Activated T-cell treated with anti-CD3 and anti-CD28 coated beads for 24 hours (primary cell): ENCODE data around the gene BDH2.

Experiments used
- DNase-seq: peaks from one replicate; pipeline ENCODE4 v3.0.0-alpha.2; 2020; ENCODE audit warnings: low read depth

BDH2 gene

DNA sequence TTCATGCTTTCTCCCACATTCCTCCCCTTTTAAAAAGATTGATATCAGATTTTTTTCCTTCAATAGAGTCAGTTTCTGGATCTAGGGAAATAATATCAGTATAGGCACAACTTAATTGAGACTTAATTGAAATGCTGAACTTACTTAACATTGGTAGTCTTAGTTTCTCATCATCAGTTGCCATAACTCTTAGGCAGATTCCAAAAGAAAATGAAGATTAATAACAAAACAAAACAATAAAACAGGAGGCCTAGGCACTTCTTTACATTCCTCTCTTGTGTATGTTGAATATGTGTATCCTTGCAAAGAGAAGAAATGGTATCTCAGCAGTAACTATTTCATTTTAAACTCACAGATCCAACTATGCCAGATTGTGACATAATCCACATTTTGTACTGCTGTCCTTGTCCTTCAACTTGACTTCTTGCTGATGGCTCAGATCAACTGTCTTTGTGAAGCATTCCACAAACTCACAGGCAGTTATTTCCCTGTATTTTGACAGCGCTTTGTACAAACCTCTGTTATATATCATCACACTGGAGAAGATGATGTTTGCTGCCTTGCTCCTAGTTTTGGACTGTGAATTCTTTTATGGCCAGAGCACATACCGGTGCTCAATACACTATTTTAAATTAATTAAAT lies 14.0 kb downstream of the BDH2 start:
- DNase-seq, result no peak

DNA sequence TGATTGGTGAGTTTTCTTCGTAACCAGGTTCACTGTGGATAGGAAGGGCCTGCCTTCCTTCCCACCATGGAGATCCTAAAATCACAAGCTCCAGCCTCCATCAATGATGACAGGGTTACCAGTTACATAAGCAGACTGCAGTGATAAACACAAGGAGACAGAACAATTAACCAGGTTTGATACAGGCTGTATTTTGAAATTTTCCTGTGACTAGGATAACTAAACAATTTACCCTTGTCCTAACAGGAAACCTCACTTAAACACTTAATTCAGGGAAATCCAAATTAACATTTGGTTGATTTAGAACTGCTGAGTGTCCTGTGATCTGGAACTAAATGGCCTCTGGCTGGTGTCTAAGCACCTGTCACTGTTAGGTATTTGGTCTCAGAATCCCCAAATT lies 20.0 kb downstream of the BDH2 start:
- DNase-seq, result no peak

GRCh38 chr4:103076747-103077347 lies 22.8 kb downstream of the BDH2 start, which contains the start of gene SLC9B2:
SLC9B2 (minus strand) TSS chr4:103076761; CDS start chr4:103067550, 9,211 bp downstream.
- DNase-seq, result peak; percentile 43

DNA sequence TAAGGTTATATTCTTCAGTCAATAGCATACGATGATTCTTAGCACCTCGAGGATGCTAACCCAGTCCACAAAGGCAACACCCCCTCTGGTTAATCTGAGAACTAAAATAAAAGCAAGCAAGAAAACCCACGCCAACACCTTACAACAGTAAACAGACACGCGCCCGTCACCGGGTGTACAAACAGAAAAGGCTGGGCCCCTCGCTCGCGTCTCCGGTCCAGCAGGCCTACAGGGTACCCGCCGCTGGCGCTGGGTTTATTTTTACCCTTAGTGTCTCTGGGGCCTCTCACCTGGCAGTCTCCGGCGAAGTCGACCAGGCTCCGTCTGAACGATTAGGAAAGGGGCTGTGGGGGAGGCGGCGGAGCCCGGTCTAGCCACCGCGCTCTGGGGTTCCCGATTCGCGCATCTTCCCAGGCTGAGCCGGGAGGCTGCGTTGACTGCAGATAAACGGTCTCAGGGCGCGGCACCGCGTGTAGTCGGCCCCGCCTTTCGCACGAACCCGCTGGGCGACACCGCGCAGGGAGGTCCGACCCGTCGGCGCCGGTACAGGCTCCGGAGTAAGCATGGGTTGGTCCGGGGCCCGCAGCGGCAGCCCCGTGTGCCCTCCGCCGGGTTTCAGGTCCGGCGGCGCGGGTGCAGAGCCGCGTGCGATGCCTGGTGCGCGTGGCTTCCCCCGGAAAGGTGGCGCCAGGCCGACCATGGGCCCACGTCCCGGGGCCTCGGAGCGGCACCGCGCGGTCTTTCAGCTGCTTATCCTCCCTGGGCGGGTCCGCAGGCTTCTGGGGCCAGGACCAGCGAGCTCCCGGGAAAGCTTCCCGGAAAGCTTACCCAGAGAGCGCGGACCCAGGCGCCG lies 23.5 kb downstream of the BDH2 start:
- peak; percentile 42 for DNase-seq

DNA sequence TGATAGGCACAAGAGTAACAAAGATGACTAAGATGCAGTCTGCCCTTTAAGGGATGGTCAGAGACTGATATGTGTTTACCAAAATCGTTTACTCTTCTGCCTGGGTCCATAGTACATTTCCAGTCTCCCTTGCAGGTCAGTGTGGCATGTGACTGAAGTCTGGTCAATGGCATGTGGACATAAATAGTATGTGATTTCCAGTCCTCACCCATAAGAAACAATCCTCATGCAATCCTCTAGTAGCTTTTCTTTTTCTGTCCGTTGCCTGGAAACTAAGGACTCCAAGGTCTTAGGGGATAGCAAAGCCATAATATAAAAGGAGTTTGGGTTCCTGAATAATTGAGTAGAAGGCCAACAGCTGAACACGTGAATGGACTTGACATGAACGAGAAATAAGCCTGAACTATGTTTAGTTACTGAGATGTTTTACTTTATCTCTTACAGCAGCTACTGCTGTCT lies 24.2 kb downstream of the BDH2 start:
- no peak for DNase-seq

- no peak for DNase-seq
Observed at GRCh38 chr4:103074744-103075434, 24.7 kb downstream of the BDH2 start.

GRCh38 chr4:103073792-103074438 lies 25.7 kb downstream of the BDH2 start:
- no peak for DNase-seq

- no peak for DNase-seq
Observed at GRCh38 chr4:103067841-103068547, 31.6 kb downstream of the BDH2 start.

DNA sequence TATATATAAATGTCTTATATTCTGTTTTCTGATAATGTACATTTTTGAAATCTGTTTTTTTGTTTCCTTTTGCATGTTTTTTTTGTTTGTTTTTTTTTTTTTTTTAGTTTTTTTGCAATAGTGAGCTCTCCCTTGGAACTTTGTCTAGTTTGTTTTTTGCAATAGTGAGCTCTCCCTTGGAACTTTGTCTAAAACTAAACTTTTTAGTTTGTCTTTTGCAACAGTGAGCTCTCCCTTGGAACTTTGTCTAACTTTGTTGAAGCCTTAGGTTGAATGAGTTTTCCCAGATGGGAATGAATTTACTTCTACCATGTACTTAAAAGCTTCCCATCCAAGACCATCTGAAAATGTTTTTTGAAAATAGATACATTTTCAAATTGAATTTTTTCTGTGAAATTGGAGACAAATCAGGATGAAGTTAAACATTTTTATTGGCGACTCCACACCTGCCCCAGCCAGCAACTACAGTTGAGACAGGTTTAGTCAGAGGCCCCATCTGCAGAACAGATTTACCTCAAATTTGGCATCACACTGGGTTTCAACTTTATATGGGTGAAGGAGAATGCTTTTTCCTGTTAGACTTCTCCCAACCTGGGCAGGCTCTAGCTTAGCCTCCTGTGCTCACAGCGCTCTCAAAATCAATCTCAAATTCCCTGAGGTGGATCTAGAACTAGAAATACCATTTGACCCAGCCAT lies 39.0 kb downstream of the BDH2 start:
- no peak for DNase-seq

GRCh38 chr4:103054030-103054429 lies 45.6 kb downstream of the BDH2 start:
- DNase-seq, result no peak

- DNase-seq, result no peak
Observed at GRCh38 chr4:103052779-103053178, 46.9 kb downstream of the BDH2 start.

- no peak for DNase-seq
Observed at GRCh38 chr4:103052145-103052544, 47.5 kb downstream of the BDH2 start.

- no peak for DNase-seq
Observed at GRCh38 chr4:103050736-103051436, 48.7 kb downstream of the BDH2 start.

DNA sequence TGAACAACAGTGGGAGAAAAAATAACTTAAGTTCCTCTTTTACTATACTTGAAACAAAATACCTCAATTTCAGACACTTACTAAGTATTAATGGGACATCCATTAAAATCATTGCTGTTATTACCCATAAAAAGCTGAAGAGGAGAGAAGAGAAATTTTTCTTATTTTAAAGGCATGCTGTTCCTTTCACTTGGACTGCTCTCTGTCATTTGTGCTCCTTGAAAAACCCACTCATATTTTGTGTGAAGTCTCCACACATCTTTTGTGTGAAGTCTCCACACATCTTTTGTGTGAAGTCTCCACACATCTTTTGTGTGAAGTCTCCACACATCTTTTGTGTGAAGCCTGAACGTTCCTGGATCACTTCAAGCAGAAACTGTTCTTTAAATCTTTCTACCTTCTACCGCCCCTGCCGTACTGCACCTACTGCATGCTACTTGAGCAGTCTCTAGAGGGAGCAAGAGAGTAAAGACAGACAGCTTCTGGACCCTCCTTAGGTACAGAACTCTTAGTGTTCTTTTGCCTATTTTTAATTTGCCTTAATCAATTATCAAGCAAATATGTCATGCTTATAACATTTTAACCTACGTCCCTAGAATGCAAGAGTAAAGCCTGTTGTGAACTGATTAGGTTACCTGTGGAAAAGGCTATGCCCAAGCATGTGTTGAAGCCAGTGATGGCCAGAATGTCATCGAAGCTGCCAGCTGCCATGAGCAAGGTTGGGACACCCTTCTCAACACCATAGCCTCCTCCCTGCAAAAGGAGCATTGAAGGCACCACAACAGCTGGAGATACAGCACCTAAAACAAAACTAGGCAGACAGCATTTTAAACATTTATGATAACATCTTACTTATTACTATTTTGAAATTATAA lies 53.0 kb downstream of the BDH2 start:
- peak; percentile 11 for DNase-seq

- DNase-seq, result no peak
Observed at GRCh38 chr4:103044183-103044582, 55.5 kb downstream of the BDH2 start.

- DNase-seq, result no peak
Observed at GRCh38 chr4:103036169-103036568, 63.5 kb downstream of the BDH2 start.

DNA sequence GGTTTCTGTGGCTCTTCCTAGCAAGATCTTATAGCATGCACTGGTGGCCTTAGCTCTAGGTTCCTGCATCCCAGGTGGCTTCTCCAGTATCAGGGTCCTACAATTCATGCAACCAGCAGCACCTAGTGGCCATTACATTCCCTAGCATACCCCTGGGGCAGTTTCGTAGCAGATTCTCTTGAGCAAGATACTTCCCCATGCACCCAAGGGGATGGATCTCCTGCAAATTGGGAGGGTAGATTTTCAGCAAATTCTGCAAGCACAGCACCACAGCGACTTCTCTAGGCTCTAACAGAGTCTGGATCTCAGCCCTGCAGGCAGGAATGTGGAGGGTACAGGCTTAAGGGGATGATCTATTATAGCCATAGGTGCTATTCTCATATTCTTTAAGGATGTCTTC lies 67.1 kb downstream of the BDH2 start:
- DNase-seq, result no peak

GRCh38 chr4:103030791-103031190 lies 68.8 kb downstream of the BDH2 start:
- DNase-seq, result no peak

DNA sequence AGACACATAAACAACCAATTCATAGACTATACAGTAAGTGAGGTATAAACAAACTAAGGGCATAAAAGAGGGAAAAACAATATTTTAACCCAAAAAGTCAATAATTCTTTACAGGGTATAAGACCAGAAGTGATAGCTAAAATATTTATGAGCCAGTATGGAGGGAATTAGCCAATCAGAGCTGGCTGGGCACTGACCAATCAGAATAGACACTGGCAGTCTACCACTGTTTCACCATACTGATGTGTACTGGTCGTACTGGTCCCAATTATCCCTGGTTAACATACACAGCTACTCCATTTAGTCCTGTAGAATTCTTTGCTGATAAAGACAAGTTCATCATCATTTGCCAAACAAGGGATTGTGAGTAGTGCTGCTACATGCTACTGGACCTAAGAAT lies 70.3 kb downstream of the BDH2 start:
- no peak for DNase-seq
